Erythroblast (primary cell): Measurements from ENCODE around the gene PPP2R2C.

Experiments
- GATA1 ChIP-seq: IDR thresholded peaks from 2 replicates; pipeline ENCODE4 v1.6.1; 2011; ENCODE audit warnings: low read depth, mild to moderate bottlenecking, control low read depth, low read length, moderate library complexity
- POLR2A ChIP-seq: IDR thresholded peaks from 2 replicates; pipeline ENCODE4 v1.6.1; 2011; ENCODE audit warnings: mild to moderate bottlenecking, low read length

- TF ChIP-seq POLR2A (no peak), GATA1 (no peak)
These were observed 78.6 kb downstream of the PPP2R2C start for GRCh38 chr4:6393544-6394475.
